NCI-H187 treated with DMSO at 0.1 percent for 48 hours (cell line): Measurements from ENCODE around the gene SLC38A1.
"Not testable (repeated sequence)": the region's sequence is repeated elsewhere in the genome, so short reads cannot be mapped to it uniquely, and the experiment has no call there.

Source experiments
- DNase-seq: peaks from one replicate; lab custom pipeline; 2025; lab: John Stamatoyannopoulos, UW

SLC38A1 gene

GRCh38 chr12:46268583-46269428, at the start of gene SLC38A1:
Gene SLC38A1, minus strand, starts transcription at chr12:46269043. Its CDS starts 29,243 bp downstream, at chr12:46239800.
- DNase-seq: peak; percentile 42

- DNase-seq: no peak
Observed at GRCh38 chr12:46318037-46318436, 49.2 kb upstream of the SLC38A1 start.

- DNase-seq: no peak
Observed at GRCh38 chr12:46304070-46304469, 35.2 kb upstream of the SLC38A1 start.

DNA sequence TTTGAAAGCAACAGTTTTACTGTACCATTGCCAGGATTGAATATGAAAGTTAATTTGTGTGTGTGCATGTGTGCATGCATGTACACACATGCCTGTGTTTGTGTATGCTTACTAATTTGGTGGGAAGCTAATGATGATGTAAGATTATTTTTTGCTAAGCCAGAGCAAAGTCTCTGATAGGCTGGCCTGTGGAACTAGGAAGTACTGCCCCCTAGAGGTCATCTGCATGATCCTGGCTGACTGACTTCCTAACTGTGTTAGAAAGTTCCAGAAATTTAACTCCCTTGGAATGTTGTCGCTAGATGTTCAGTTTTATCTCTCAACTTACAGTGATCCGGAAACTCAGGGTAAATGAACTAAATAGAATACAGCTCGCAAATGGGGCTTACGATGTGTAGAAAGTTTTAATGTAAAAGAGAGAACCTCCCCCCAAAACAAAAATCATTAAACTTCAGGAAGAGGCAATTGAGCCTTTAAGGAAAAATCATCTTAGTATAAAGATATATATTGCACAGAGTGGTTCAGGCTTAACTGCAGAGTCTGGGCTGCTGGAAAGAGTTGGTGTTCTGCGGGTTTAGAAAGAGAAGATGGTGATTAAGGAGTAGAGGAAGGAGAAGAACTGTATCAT, 34.3 kb upstream of the SLC38A1 start:
- DNase-seq: no peak

DNA sequence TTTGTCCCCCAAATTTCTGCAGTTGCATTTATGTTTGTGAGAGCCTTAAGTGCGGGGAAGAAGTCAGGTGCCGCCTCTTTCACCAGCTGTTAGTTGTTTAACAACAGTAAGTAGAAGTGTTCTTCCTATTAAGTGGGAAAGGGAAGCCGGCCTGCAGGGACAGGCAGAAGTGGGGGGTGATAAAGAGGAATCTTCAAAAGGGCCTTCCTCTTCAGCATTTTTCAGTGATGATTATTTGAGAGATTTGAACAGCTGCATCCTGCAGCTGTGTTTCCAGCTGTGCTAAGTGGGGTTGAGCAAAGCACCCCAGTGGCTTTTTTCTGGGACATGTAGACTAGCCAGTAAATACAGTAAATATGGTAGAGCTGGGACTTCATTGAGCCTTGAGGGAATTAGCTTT, 32.1 kb upstream of the SLC38A1 start:
- DNase-seq: peak; percentile 48

- DNase-seq: peak; percentile 97
Observed at GRCh38 chr12:46299851-46300250, 31.0 kb upstream of the SLC38A1 start.

DNA sequence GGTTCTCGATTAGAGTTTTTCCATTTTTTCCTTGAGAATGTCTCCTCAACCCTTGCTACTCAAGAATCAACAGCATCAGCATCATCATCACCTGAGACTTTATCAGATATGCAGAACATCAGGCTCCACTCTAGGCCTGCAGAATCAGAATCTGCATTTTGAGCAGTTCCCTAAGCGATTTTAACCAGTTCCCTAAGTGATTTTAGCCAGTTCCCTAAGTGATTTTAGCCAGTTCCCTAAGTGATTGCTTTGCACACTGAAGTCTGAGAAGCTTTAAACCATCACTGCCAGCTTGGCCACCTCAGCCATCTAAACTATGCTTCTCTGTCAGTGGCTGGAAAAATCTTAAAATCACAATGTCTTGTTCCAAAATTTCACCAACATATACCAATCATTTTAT, 29.4 kb upstream of the SLC38A1 start:
- no peak for DNase-seq

GRCh38 chr12:46296822-46297221, 28.0 kb upstream of the SLC38A1 start:
- no peak for DNase-seq

- no peak for DNase-seq
Observed at GRCh38 chr12:46292754-46293402, 24.0 kb upstream of the SLC38A1 start.

- DNase-seq: not testable (repeated sequence)
Observed at GRCh38 chr12:46291953-46292352, 23.1 kb upstream of the SLC38A1 start.

GRCh38 chr12:46285177-46285576, 16.3 kb upstream of the SLC38A1 start:
- DNase-seq: not testable (repeated sequence)

DNA sequence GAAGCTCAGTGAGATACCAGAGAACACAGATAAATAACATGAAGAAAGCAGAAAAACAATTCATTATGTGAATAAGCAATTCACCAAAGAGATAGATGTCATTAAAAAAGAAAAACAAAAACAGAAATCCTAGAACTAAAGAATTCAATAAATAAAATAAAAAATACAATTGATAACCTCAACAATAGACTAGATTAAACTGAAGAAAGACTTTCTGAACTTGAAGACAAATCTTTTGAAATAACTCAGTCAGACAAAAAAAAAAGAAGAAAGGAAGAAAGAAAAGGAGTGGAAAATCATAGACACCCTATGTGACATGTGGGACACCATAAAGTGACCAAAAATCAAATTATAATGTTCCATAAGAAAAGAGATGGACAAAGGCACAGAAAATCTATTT, 14.0 kb upstream of the SLC38A1 start:
- DNase-seq: no peak

DNA sequence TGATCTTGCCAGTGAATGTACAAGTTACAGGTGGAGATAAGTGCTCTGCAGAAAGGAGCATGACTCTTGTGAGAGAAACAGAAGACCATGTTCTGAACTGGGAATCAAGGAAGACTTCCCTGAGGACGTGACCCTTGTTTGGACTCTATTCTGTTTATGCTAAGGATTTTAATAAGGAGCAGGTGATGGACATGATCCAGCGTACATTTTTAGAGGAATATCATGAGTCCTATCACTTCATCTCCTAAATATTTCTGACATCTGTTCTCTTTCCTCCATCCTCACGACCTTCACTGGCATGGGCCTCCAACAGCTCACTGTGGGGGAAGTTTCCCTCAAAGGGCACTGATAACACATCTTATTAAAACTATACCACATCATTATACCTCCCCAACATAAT, 7.9 kb upstream of the SLC38A1 start:
- DNase-seq: no peak

DNA sequence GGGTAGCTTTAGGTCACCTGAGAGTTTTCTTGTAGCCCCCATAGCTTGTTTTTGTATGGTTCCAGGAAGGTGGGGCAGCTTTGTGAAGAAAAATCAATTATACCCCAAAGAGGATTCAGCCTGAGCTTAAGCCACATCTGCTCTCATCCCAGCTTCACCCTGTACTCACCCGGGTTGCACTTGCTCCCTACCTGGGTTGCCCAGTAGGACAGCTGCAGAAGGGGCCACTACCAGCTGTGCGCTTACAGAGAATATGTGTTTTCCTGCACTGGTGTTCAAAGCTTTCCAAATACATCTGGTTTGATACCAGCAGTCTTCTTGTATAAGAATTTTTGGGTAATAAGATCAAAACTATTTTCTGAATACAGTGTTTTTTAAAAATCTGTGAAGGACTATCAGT, 3.0 kb upstream of the SLC38A1 start:
- DNase-seq: no peak

- DNase-seq: no peak
Observed at GRCh38 chr12:46269429-46270241, 792 bp upstream of the SLC38A1 start.

DNA sequence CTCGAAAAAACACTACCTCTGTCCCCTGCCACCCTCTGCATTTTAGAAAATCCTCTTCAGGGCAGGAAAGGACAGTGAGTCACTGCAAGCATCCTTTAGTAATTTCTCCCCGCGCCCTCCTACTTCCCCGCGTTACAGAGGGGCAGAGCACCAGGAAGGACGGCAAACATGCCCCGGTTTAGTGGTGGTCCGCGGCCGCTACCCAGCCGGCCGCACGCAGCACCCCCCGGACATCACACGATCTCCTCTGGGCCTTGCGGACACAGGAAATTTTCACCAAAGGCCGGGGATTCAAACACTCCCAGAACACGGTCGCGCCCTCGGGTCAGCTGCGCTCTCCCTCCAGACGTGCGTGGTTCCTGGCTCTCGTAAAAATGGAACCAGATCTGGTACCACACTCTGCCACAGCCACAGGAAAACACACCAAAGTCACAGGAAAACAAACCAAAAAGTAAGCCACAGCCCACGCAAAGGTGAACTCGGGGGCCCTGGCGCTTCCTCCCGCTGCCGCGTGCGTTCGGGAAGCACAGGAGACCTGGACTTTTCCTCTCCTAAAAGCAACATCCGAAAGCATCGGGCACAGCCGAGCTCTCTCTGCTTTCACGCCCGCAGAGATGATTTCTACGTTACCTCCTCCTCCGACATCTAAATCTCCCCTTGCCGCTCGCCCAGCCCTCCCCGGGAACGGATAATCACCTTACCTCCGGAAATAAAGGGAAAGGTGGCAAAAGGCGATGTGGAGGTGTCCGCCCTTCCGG, 839 bp downstream of the SLC38A1 start:
- DNase-seq: no peak

- DNase-seq: no peak
Observed at GRCh38 chr12:46267575-46267824, 1.3 kb downstream of the SLC38A1 start.

- no peak for DNase-seq
Observed at GRCh38 chr12:46266869-46267574, 1.8 kb downstream of the SLC38A1 start.

GRCh38 chr12:46266382-46266791, 2.5 kb downstream of the SLC38A1 start:
- peak; percentile 30 for DNase-seq

GRCh38 chr12:46265734-46266133, 3.1 kb downstream of the SLC38A1 start:
- DNase-seq: no peak

DNA sequence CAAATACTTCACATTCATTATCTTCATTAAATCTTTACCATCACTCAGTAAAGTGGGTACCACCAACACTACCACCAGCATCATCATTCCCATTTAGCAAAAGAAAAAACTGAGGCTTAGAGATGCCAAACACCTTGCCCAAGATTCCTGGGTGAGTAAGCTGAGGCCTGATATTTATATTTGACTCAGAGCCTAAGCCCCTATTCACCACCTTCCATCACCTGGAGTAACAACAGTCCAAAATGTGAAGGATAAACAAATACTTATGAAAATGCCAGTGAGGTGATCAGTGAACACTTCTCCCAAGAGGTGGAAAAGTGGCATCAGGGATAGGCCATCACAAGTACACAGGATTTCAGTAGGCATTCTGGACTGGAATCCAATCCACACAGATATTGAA, 3.7 kb downstream of the SLC38A1 start:
- no peak for DNase-seq
